Muscle layer of duodenum (tissue), 2 donors: ENCODE data around the gene TPCN2.
A peak's percentile ranks its signal among the peaks of the same experiment; 100 is the strongest.

ENCODE experiments used
- H3K27ac ChIP-seq: one replicate; pipeline ENCODE4 v1.7.0; 2013; ENCODE audit warnings: mild to moderate bottlenecking, low read length
- H3K27me3 ChIP-seq: one replicate; pipeline ENCODE4 v1.7.0; 2013; ENCODE audit warnings: low read depth, mild to moderate bottlenecking, control low read depth, low read length
- H3K36me3 ChIP-seq, 2 donors: one replicate each; pipeline ENCODE4 v1.7.0; 2013; ENCODE audit warnings: low read length in 2 of 2, control low read depth in 1 of 2, mild to moderate bottlenecking in 1 of 2; ENCODE audit not compliant: insufficient read depth in 2 of 2, control insufficient read depth in 1 of 2
- H3K4me1 ChIP-seq, 2 donors: one replicate each; pipeline ENCODE4 v1.7.0; 2013; ENCODE audit warnings: low read length in 2 of 2, mild to moderate bottlenecking in 2 of 2, control low read depth in 1 of 2, moderate library complexity in 1 of 2; ENCODE audit not compliant: insufficient read depth in 2 of 2, control insufficient read depth in 1 of 2
- H3K4me3 ChIP-seq, 2 donors: one replicate each; pipeline ENCODE4 v1.7.0; 2013; ENCODE audit warnings: low read length in 2 of 2, low read depth in 1 of 2, mild to moderate bottlenecking in 1 of 2
- H3K9me3 ChIP-seq, 2 donors: one replicate each; pipeline ENCODE4 v1.7.0; 2013; ENCODE audit warnings: low read length in 2 of 2, control low read depth in 1 of 2, mild to moderate bottlenecking in 1 of 2; ENCODE audit not compliant: control insufficient read depth in 1 of 2
- donor health status: healthy.

TPCN2 gene

DNA sequence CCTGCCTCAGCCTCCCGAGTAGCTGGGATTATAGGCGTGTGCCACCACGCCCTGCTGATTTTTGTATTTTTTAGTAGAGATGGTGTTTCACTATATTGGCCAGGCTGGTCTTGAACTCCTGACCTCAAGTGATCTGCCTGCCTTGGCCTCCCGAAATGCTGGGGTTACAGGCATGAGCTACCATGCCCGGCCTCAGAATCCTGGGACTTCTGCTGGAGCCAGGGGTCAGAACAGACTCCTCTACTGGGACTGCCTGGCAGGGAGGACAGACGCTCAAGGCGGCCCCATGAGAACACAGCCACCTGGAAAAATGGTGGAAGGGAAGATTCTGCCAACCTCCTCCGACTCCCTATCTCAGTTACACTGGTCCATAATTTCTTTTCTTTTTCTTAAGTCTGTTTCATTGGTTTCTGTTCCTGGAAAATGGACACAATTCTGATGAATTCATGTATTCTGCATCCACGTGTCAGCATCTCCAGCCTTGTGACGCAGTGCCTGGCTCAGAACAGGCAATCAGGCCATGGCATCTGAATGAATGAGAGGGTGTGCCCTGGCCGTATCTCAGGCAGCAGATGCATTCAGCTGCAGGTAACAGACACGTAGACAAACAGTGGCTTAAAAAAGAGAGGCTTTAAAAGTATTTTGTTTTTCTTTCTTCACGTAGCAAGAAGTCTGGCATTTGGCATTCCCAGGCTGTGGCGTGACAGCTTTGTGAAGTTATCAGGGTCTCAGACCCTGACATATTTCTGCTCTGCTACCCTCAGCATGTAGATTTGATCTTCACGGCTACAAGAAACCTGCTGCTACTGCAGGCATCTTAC, 111.8 kb downstream of the TPCN2 start:
- Histone ChIP-seq H3K27me3 (no peaks in the 10 kb centered on the region), H3K36me3 (no peaks in the 10 kb centered on the region), H3K4me1 (peaks cover 0 to 27% of the 10 kb centered on the region in 2 donors), H3K9me3 (peaks cover 0 to 10% of the 10 kb centered on the region in 2 donors), H3K4me3 (no peak overlapping the region), H3K27ac (no peak overlapping the region)

GRCh38 chr11:69161117-69161407, 112.3 kb downstream of the TPCN2 start:
- no peak overlapping the region for H3K4me3 ChIP-seq
- no peaks in the 10 kb centered on the region for H3K27me3 ChIP-seq
- H3K36me3 ChIP-seq, result no peaks in the 10 kb centered on the region
- peaks cover 0 to 28% of the 10 kb centered on the region in 2 donors for H3K4me1 ChIP-seq
- peaks cover 0 to 10% of the 10 kb centered on the region in 2 donors for H3K9me3 ChIP-seq
- H3K27ac ChIP-seq, result no peak overlapping the region

GRCh38 chr11:69162505-69162904, 113.8 kb downstream of the TPCN2 start:
- H3K27ac ChIP-seq, result no peak overlapping the region
- H3K4me3 ChIP-seq, result no peak overlapping the region
- no peaks in the 10 kb centered on the region for H3K27me3 ChIP-seq
- no peaks in the 10 kb centered on the region for H3K36me3 ChIP-seq
- H3K4me1 ChIP-seq, result peaks cover 0 to 24% of the 10 kb centered on the region in 2 donors
- H3K9me3 ChIP-seq, result peaks cover 0 to 10% of the 10 kb centered on the region in 2 donors

GRCh38 chr11:69163842-69164241, 115.1 kb downstream of the TPCN2 start:
- peaks cover 0 to 16% of the 10 kb centered on the region in 2 donors for H3K4me1 ChIP-seq
- H3K27me3 ChIP-seq, result no peaks in the 10 kb centered on the region

GRCh38 chr11:69164824-69165223, 116.1 kb downstream of the TPCN2 start:
- peaks cover 0 to 10% of the 10 kb centered on the region in 2 donors for H3K9me3 ChIP-seq
- H3K27me3 ChIP-seq, result no peaks in the 10 kb centered on the region
- H3K4me3 ChIP-seq, result no peak overlapping the region

More at GRCh38 chr11:69163842-69164241, 115.1 kb downstream of the TPCN2 start:
- H3K4me3 ChIP-seq, result no peak overlapping the region
- peaks cover 0 to 10% of the 10 kb centered on the region in 2 donors for H3K9me3 ChIP-seq
- no peak overlapping the region for H3K27ac ChIP-seq
- H3K36me3 ChIP-seq, result no peaks in the 10 kb centered on the region

GRCh38 chr11:69165775-69166174, 117.0 kb downstream of the TPCN2 start:
- no peaks in the 10 kb centered on the region for H3K36me3 ChIP-seq
- H3K27me3 ChIP-seq, result no peaks in the 10 kb centered on the region
- H3K27ac ChIP-seq, result no peak overlapping the region
- peaks cover 0 to 11% of the 10 kb centered on the region in 2 donors for H3K4me1 ChIP-seq
- no peak overlapping the region for H3K4me3 ChIP-seq
- peaks cover 0 to 10% of the 10 kb centered on the region in 2 donors for H3K9me3 ChIP-seq

More at GRCh38 chr11:69164824-69165223, 116.1 kb downstream of the TPCN2 start:
- Histone ChIP-seq H3K4me1 (peaks cover 0 to 16% of the 10 kb centered on the region in 2 donors), H3K27ac (no peak overlapping the region), H3K36me3 (no peaks in the 10 kb centered on the region)

- H3K4me3 ChIP-seq, result peak overlapping the region in 1 of 2 donors; percentile 13
- H3K27ac ChIP-seq, result no peak overlapping the region
- H3K27me3 ChIP-seq, result no peaks in the 10 kb centered on the region
- peaks cover 0 to 10% of the 10 kb centered on the region in 2 donors for H3K9me3 ChIP-seq
- peaks cover 0 to 5% of the 10 kb centered on the region in 2 donors for H3K4me1 ChIP-seq
- H3K36me3 ChIP-seq, result no peaks in the 10 kb centered on the region
Measured at GRCh38 chr11:69166218-69167115, 117.7 kb downstream of the TPCN2 start.

- Histone ChIP-seq H3K27me3 (no peaks in the 10 kb centered on the region), H3K4me3 (peak overlapping the region in 1 of 2 donors; percentile 3), H3K9me3 (peaks cover 0 to 10% of the 10 kb centered on the region in 2 donors), H3K27ac (no peak overlapping the region), H3K36me3 (no peaks in the 10 kb centered on the region), H3K4me1 (peaks cover 0 to 5% of the 10 kb centered on the region in 2 donors)
Measured at GRCh38 chr11:69167130-69167915, 118.6 kb downstream of the TPCN2 start.

DNA sequence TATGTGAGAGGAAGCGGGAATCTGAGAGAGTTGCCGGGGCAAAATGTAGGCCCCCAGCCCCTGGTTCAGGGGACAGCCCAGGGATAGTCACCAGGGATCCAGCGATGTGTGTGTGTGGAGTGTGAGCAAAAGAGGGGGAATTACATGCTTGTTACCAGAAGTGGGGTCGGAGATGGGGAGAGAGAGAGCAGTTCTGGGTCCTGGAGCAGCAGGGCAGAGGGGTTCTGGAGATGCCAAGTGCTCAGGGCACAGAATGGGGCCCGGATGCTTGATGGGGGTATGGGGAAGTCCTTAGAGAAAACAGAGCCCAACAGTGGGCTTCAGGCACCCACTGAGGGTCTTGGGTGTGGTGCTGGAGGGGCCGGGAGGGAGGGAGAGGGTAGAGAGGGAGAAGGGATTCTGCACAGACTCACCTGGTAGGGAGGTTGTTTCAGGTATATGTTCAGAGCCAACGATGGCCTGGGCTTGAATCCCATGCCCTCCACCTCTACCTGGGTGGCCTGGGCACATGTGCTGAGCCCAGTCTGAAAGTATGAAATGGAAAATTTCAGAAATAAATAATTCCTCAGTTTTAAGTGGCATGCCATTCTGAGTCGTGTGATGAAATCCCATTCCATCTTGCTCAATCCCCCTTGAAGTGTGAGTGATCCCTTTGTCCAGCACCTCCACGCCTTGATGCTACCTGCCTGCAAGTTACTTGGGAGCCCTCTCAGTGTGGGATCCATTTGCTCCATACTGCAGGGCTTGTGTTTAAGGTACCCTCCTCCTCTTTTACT, 119.4 kb downstream of the TPCN2 start:
- Histone ChIP-seq H3K4me3 (no peak overlapping the region), H3K36me3 (no peaks in the 10 kb centered on the region), H3K27me3 (no peaks in the 10 kb centered on the region), H3K4me1 (peaks cover 0 to 5% of the 10 kb centered on the region in 2 donors), H3K27ac (no peak overlapping the region), H3K9me3 (peaks cover 0 to 6% of the 10 kb centered on the region in 2 donors)

DNA sequence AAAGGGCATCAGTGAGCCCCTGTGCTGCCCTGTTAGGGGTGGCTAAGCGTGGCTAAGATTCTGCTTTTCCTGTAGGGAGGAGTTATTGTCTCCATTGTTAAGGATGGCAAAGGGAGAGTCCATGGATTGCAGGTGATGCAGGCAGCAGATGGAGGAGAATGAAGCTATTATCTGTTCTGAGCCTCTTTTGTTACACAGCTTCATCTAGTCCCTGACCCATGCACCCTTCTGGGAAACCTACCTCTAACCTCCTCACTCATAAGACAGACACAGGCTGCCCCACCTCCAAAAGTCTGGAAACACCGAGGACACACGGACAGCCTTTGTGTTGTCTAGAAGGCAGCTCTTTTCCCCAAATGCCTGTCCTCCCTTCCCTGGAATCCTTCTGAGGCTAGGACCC, 120.7 kb downstream of the TPCN2 start:
- Histone ChIP-seq H3K27ac (no peak overlapping the region), H3K4me1 (peaks cover 0 to 5% of the 10 kb centered on the region in 2 donors), H3K27me3 (no peaks in the 10 kb centered on the region), H3K36me3 (no peaks in the 10 kb centered on the region), H3K4me3 (no peak overlapping the region), H3K9me3 (no peaks in the 10 kb centered on the region)
